NOMO-1 treated with DMSO at 0.1 percent for 48 hours (cell line): ENCODE data around the gene PLAC1.

ENCODE experiments used
- DNase-seq: peaks from one replicate; lab custom pipeline; 2025; ENCODE audit not compliant: unreplicated experiment; lab: John Stamatoyannopoulos, UW

Gene PLAC1

GRCh38 chrX:134671294-134671693 lies 13.0 kb upstream of the PLAC1 start:
- peak; percentile 12 for DNase-seq

GRCh38 chrX:134670134-134670924 lies 12.1 kb upstream of the PLAC1 start:
- no peak for DNase-seq

DNA sequence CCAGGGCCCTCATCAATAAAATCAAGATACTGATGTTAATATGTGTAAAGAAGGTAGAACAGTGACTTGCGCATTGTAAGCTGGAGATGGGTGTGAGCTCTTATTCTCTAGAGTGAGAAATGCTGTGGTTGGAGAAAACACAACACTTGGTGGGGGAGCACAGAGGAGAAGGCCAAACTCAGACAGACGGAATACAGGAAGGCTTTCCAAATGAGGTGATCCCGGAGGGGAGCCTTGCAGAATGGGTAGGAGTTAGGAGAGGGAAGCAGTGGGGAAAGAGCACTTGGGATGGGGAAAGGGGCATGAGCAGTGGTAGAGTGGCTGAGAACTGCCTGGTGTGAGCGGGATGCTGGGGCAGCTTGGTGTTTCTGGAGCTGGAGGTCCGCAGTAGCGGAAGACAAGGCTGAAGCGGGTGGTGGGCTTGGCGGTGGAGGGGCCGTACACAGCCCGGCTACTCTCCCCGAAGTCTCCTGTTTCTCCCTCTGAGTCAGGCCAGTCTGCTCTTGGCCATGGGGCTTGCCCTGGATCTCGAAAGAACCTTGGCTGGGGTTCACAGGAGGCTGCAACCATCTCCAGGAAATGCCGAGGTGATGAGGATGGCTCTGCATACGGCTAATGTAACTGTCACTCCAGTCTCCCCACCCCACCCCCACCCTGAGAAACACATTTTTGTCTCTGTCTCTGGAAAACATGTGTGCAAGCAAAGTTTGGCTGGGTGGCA lies 11.3 kb upstream of the PLAC1 start:
- DNase-seq, result no peak

GRCh38 chrX:134664202-134664601 lies 5.9 kb upstream of the PLAC1 start:
- DNase-seq, result no peak

- peak; percentile 51 for DNase-seq
Observed at GRCh38 chrX:134661295-134661694, 3.0 kb upstream of the PLAC1 start.

GRCh38 chrX:134660627-134661026 lies 2.4 kb upstream of the PLAC1 start:
- DNase-seq, result no peak

- DNase-seq, result no peak
Observed at GRCh38 chrX:134659761-134660160, 1.5 kb upstream of the PLAC1 start.

DNA sequence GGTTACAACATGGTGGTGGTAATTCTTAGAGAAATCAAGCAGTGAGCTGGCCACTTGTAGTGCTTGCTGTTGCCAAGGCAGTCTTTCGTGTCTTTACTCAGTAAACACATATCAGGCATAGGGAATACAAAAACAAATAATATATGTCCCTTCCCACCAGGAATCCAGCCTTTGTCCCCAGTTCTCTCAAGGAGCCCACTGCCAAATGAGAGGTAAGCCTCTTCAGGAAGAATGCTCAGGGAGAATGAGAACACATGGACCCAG lies 421 bp upstream of the PLAC1 start:
- DNase-seq, result no peak

GRCh38 chrX:134654398-134655012 lies 3.8 kb downstream of the PLAC1 start:
- no peak for DNase-seq

GRCh38 chrX:134653835-134654234 lies 4.4 kb downstream of the PLAC1 start:
- no peak for DNase-seq

GRCh38 chrX:134650701-134651100 lies 7.6 kb downstream of the PLAC1 start:
- DNase-seq, result no peak

GRCh38 chrX:134649770-134650169 lies 8.5 kb downstream of the PLAC1 start:
- DNase-seq, result no peak

DNA sequence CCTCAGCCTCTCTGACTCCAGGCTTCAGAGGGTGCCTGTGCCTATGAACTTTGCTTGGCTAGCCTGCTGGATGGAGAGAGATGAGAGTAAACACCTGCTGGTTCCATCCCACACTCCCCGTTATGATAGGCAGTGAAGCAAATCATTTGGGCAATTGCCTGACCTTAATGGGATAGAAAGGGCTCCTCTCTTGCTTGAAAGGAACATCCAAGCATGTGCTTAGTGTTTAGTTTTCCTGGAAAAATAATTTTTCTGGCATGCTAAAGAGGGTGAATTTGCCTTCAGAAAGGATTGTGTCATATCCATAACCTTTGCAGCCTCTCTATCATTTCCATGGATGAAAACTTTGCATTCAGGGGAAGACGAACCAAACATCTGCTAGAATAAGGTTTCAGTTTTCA lies 10.8 kb downstream of the PLAC1 start:
- DNase-seq, result no peak

GRCh38 chrX:134646691-134647090 lies 11.6 kb downstream of the PLAC1 start:
- no peak for DNase-seq

GRCh38 chrX:134645936-134646543 lies 12.2 kb downstream of the PLAC1 start:
- DNase-seq, result no peak

GRCh38 chrX:134642386-134642785 lies 15.9 kb downstream of the PLAC1 start:
- no peak for DNase-seq

DNA sequence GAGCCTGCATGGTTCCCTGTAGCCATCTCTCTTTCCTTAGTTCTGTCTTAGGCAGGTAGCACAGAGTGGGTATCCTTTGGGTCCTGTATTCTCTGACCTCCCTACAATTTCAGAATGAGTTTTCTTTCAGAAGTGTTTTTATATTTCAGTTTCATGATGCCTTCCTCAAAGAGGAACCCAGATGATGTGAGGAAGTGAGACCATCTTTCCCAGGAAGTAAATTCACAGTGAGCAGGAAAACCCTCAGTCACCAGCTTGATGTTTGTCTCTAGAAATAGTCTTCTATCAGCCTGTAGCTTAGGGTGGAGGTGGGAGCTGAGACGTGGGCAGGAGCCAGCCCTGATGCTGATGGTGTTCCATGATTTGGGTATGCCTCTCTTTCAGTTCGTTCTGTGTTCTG lies 16.9 kb downstream of the PLAC1 start:
- DNase-seq, result no peak

DNA sequence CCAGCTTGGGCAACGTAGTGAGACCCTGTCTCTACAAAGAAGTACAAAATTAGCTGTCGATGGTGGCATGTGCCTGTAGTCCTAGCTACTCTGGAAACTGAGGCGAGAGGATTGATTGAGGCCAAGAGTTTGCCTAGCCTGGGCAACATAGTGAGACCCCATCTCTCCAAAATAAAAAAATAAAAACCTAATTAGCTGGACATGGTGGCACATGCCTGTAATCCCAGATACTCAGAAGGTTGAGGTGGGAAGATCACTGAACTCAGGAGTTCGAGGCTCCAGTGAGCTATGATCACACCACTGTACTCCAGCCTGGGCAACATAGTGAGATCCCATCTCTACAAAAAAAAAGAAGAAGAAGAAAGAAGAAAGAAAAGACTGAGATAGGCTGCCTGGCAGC lies 17.4 kb downstream of the PLAC1 start:
- no peak for DNase-seq

DNA sequence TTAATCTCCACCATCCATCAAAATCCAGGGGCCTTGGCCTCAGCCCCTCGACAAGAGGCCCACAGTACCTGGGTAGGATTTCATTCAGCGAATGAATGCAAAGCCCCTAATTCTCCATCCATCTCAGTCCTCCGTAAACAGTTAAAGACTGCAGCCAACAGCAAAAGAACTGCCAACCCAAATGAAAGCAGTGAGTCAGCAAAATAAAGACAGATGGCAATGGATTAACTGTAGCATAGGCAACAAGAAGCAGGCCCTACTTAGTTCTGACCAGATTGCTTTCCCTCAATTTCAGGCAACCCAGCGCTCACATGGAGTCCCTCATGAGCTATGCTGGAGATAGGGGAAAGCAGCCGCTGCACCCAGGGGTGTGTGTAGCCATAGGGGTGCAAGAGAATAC lies 21.4 kb downstream of the PLAC1 start:
- no peak for DNase-seq

DNA sequence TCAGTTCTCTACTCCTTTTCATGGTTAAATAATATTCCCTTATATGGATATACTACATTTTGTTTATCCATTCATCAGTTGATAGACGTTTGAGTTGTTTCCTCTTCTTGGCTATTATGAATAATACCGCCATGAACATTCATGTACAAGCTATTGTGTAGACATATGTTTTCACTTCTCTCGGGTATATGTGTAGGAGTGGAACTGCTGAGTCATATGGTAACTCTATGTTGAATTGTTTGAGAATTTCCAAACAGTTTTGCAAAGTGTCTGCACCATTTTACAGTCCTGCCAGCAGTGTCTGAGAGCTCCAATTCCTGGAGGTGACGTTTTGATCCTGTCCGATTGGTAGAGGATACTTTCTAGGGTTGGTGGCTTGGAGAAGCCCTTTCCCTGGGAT lies 23.6 kb downstream of the PLAC1 start:
- no peak for DNase-seq

DNA sequence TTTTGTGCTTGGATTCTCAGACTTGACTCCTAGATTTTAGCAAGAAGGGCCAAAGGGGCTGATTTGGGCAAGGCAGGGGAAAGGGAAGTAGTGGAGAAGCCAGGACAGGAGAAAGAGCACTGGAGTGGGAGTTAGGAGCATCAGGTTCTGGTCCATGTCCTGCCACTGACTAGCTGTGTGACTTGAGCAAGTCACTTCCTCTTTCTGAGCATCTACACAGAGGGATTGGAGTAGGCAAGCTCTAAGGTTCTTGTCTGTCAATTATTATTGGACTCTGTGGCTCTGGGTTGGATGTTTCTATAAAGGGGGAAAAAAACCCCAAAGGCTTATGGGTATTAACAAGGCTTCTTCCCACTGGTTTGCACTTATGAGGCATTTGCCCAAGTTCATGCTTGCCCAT lies 24.4 kb downstream of the PLAC1 start:
- DNase-seq, result no peak

GRCh38 chrX:134633394-134633793 lies 24.9 kb downstream of the PLAC1 start:
- DNase-seq, result no peak
